ENCODE measurements around the gene CST3. TPM values are rescaled to one million over a fixed set of nuclear protein-coding genes. Genes with fewer than 3 reads are reported as not detected.

Gene CST3
- total RNA-seq, 1 donor from 2014 or later, result 163 TPM

GRCh38 chr20:23605867-23606651, 31.7 kb downstream of the CST3 start, which contains the start of gene CST9:
TSS of gene CST9 (minus strand) at chr20:23605917. CDS start at chr20:23605864, 53 bp downstream.
- no peak for DNase-seq (ENCODE audit: low read depth, low spot score)

DNA sequence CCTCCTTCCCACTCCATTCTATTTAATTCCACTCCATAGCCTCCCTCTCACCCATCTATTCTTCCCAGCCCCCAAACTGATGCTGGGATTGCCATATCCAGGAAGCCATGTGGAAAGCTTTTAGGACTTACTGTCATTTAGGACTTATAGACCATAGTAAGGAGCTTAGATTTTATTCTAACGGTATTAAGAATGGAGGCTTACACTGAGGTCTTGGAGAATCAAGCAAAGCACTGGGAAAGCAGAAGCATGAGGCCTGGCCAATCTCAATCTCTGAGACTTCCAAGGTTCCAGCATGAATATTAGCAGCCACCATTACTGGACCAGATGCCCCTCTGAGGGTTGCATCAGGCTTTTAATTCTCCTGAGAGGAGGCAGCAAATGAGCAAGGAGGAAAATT, 33.4 kb downstream of the CST3 start:
- DNase-seq (ENCODE audit: low read depth, low spot score), result no peak

DNA sequence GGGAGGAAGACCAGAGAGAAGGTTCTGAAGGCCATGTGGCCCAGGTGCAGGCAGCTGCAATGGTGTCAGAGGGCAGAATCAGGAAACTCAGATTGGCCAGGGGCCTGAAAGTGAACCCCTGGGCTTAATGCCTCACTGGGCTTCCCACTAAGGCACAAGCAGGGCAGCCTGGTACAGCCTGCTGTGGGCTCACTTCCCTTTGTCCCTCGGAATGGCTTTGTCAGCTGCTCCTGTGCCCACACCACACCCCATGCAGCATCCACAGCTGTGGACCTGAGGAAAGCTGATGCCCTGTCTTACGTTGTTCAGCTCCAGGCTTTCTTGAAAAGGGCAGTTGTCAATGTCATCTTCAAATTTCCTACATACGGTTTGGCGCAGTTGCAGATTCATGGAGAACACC, 34.4 kb downstream of the CST3 start:
- DNase-seq (ENCODE audit: low read depth, low spot score), result no peak

DNA sequence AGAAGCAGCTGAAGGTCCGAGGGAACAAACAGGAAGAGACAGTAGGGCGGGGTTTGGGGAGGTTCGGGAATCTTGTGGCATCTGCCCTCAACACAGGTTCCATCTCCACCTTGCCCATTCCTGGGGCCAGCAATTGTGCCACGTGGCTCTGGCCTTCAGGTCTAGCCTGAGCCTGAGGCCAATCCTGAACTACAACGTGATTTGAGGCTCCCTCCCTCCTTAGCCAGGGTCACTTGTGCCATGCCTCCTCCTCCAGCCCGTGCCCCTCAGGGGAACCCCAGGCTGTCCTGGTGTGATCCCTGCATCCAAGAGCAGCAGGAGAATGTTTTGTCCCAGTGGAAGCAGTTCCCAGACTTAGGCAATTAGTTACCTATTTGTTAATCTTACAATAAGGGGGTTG, 35.1 kb downstream of the CST3 start:
- no peak for DNase-seq (ENCODE audit: low read depth, low spot score)

DNA sequence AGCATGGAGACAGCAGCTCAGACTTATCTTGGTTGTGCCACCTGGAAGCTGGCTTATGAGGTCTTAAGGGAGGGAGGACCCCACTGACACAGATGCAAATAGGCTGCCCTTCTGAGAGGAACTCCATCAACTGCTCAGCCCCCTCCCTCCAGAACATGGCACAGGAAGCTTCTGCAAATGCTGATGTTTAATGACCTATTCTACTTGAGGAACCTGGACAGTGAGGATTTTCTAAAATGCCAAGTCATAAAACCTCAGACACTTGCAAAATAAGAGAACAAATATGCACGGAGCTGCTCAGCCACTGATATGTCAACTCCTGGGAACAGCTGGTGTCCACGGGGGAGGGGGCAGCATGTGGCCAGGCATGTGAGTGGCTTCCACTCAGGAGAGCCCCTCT, 35.5 kb downstream of the CST3 start:
- no peak for DNase-seq (ENCODE audit: low read depth, low spot score)

DNA sequence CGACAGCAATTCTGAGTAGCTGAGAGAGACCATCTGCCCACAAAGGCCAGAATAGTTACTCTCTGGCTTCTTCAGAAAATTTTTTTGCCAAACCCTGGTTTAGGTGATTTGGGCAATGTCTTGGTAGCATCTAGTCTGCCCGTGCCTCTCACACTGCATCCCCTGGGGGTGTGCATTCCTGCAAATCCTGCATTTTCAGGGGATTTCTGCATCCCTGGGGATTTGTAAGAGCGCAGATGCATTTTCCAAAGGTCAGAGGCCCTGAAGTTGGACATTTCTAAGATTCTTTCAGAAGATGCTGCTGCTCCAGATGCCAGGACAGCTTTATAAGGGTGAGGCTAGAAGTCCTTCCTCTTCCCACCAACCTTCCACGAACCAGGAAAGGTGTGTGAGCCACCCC, 36.0 kb downstream of the CST3 start:
- no peak for DNase-seq (ENCODE audit: low read depth, low spot score)

DNA sequence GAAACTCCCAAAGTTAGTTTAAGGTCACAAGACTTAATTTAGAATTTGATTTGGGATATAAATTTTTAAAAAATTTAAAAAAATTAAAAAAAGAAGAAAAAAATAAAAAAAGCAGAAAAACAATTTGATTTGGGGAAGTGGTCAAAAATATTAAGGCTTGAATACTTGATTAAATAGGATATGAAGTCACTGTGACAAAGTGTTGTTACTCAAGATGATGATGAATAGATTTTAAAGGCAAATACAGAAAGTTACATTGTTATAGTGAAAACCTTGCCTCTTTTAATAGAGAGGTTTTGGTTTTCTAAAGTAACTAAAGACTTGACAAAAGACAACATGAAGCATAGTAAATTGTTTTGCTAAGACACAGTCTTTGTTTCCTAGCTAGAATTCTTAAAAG, 39.3 kb downstream of the CST3 start:
- no peak for DNase-seq (ENCODE audit: low read depth, low spot score)

DNA sequence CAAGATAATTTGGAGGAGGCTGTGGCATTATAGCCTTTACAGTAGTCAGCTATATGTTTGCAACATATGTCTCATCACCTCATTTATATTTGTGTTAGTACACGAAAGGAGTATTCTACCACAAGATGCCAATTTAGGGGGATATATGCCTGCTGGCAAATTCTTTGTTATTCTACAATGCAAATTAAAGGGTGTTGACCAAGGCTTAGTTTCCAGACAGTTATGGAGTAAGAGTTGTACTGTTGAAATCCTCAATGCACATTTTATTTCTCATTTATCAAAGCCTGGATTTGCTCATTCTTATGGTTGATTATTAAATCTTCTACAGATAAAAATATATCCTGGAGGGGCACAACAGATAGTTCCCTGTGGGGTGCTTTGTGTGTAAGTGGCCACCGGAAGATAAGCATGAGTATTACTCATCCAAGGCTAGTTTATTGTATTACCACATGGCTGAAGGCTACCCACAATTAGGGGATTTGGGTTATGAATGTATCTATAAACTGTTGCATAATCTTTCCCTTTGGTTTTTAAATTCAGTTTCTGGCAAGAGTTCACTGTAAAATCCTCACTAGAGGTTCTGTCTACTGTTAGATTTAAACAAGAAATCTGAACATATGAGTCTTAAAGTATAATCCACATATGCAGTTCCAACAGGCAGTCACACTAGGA, 41.0 kb downstream of the CST3 start:
- DNase-seq (ENCODE audit: low read depth, low spot score), result no peak

GRCh38 chr20:23595941-23596340, 41.8 kb downstream of the CST3 start:
- DNase-seq (ENCODE audit: low read depth, low spot score), result no peak

DNA sequence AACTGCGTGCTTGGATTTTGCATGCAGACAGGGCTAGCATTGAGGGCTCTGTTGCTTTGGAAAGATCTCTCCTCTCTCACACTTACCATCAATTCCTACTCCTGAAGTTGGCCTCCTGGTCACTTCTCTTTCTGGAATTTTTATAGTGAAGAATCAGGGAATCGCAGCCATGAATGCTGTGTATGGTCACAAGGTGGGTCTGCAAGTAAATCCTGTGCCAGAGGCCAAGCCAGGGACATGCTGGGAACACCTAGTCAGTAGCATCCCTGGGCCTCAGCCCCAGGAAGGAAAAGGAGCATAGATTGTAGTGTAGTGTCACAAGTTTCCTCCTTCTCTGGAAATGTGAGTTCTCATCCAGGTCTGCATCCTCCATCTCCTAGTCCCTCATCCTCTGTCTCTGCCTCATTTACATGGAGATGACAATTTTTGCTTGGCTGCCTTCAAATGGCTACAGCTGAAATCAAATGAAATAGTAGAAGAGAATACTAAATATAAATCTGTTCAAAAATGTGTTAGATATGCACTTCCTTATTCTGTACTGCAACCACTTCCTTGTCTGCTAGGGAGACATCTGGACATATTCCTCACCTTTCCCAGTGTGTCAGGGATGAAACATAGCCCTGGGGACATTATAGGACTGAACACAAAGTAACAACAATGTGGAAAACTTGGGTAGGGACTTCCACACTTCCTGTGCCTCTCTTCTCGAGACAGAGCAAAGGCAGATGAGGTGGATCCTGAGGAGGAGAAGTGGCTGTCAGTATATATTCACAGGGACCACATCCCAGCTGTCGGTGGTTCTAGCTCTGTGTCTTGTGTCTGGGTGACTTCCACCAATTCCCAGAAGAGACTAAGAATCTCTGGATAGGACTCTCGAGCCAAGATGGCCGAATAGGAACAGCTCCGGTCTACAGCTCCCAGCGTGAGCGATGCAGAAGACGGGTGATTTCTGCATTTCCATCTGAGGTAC, 49.0 kb downstream of the CST3 start:
- no peak for DNase-seq (ENCODE audit: low read depth, low spot score)

DNA sequence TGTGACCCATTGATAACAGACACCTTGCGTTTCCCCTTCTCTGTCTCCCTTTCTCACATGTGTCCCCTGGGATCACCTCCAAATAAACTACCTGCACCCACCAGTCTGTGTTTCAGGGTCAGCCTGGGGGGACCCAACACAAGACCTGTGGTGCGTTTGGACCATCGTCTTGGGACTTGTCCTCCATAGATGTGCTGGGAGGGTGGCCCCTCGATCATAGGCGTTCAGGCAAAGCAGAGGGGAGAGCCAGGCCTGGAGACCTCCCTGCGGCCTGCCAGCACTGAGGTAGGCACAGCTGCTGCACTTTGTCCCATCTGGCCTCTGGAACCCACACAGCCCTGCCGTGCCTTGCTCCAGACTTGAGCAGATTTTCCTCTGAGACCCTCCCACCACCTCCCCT, 50.1 kb downstream of the CST3 start:
- no peak for DNase-seq (ENCODE audit: low read depth, low spot score)

- DNase-seq (ENCODE audit: low read depth, low spot score), result no peak
Observed at GRCh38 chr20:23586735-23587525, 50.8 kb downstream of the CST3 start.

DNA sequence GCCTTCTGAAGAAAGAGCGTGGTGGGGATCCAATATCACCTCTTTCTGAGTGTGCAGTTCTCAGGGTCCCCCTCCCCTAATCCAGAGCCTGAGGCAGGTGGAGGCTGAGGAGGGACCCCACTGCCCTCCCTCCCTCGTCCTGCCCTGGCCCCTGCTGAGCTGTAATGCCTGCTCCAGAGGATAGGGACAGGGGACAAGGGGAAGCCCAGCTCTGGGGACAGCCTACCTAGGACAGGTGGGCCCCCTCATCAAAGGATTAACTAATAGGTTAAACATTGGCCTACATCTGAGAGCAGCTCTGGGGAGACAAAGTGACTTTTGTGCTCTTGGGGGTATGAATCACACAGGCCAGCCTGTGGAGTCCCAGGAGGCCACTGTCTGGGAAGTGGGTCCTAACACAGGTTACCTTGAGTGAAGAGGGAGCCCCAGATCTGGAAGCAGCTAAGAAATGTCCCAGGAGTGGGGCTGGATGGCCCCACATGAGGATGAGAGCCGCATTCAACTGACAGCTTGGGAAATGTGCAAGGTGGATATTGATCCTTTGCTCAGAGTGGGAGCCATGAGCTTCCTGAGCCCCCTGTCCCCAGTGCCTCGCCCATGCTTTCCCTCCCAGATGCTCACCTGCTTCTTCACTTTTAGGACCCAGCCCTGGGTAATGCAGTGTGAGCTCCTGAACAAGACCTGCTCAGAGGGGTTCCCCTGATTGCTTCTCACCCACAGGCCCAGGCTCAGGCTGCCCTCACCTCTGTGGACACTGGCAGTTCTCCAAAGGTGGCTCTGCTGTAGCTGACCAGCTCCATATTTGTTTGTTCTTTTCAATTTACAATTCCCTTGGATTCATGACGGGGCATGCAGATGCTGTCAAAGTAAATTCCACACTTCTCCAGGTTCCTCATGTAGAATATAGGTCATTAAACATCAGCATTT, 51.7 kb downstream of the CST3 start:
- no peak for DNase-seq (ENCODE audit: low read depth, low spot score)

DNA sequence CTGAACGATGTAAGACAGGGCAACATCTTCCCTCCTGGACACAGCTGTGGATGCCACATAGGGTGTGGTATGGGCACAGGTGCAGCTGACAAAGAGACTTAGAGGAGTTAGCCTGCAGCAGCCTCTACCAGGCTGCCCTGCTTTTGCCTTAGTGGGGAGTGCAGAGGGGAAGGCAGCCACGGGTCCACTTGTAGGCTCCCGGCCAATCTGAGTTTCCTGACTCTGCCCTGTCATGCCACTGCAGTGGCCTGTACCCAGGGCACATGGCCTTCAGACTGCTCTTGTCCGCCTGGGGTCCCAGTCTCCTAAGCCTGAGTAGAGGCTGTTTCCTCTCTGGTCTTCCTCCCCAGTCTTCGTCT, 52.3 kb downstream of the CST3 start:
- no peak for DNase-seq (ENCODE audit: low read depth, low spot score)

GRCh38 chr20:23584434-23585199, 53.1 kb downstream of the CST3 start:
- DNase-seq (ENCODE audit: low read depth, low spot score), result no peak
